Sigmoid colon (tissue), 4 donors: Measurements from ENCODE around the gene GPR63.

Source experiments
- POLR2AphosphoS5 ChIP-seq, 4 donors: sonication (generic); formaldehyde crosslinking; IDR thresholded peaks; one replicate each; pipeline ENCODE4 v1.6.1; 2017; ENCODE audit warnings: antibody characterized with exemption in 4 of 4
- TF ChIP-seq, protein P1 (sequence below), 4 experiments: fragments of 450-650 bp in 3 of 4; fragments of 200-600 bp in 1 of 4; IDR thresholded peaks; one replicate each; pipeline ENCODE4 v1.5.1; 2016 to 2019; ENCODE audit warnings: antibody characterized with exemption in 4 of 4, mild to moderate bottlenecking in 3 of 4, moderate library complexity in 2 of 4

DNA sequence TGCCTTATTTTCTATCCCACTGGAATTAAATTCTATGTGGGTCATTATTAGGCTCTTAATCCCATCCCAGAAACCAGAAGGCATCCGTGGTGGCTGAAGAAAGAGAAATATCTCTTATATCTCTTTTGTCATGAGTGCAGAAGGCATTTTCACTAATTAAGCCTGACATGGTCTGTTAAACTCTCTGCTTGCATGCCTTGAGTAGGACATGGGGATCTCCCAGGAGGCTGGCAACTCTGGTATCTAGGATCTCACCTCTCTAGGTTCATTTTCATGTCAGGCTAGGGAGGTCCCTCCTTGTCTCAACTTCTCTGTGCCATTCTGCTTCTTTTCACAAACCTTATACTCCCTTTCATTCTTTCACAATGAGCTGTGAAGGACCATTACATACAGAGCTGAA, 25.3 kb upstream of the GPR63 start:
- TF ChIP-seq POLR2AphosphoS5 (IDR thresholded peaks at IDR 0.05) = no peak
- TF ChIP-seq, protein P1, sequence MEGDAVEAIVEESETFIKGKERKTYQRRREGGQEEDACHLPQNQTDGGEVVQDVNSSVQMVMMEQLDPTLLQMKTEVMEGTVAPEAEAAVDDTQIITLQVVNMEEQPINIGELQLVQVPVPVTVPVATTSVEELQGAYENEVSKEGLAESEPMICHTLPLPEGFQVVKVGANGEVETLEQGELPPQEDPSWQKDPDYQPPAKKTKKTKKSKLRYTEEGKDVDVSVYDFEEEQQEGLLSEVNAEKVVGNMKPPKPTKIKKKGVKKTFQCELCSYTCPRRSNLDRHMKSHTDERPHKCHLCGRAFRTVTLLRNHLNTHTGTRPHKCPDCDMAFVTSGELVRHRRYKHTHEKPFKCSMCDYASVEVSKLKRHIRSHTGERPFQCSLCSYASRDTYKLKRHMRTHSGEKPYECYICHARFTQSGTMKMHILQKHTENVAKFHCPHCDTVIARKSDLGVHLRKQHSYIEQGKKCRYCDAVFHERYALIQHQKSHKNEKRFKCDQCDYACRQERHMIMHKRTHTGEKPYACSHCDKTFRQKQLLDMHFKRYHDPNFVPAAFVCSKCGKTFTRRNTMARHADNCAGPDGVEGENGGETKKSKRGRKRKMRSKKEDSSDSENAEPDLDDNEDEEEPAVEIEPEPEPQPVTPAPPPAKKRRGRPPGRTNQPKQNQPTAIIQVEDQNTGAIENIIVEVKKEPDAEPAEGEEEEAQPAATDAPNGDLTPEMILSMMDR (IDR thresholded peaks at IDR 0.05) = no peak
